Epidermal melanocyte (primary cell): ENCODE results near the gene CEP44.
"Not testable (repeated sequence)": the region's sequence is repeated elsewhere in the genome, so short reads cannot be mapped to it uniquely, and the experiment has no call there.

ENCODE experiments used
- DNase-seq: peaks from one replicate; pipeline ENCODE4 v3.0.0; 2011; ENCODE audit warnings: low spot score; ENCODE audit not compliant: insufficient read length

CEP44 gene

GRCh38 chr4:174320494-174321199 is 36.9 kb downstream of the CEP44 start:
- DNase-seq = no peak

- no peak for DNase-seq
Measured at GRCh38 chr4:174324236-174324635, 40.5 kb downstream of the CEP44 start.

GRCh38 chr4:174324725-174325124 is 41.0 kb downstream of the CEP44 start:
- no peak for DNase-seq

- no peak for DNase-seq
Measured at GRCh38 chr4:174332741-174333493, 49.2 kb downstream of the CEP44 start.

- no peak for DNase-seq
Measured at GRCh38 chr4:174334628-174335027, 50.9 kb downstream of the CEP44 start.

GRCh38 chr4:174340714-174341113 is 57.0 kb downstream of the CEP44 start:
- DNase-seq = no peak

GRCh38 chr4:174349156-174349555 is 65.4 kb downstream of the CEP44 start:
- no peak for DNase-seq

- DNase-seq = no peak
Measured at GRCh38 chr4:174352061-174352819, 68.5 kb downstream of the CEP44 start.

- DNase-seq = no peak
Measured at GRCh38 chr4:174357321-174357720, 73.6 kb downstream of the CEP44 start.

- no peak for DNase-seq
Measured at GRCh38 chr4:174358410-174358809, 74.7 kb downstream of the CEP44 start.

- DNase-seq = no peak
Measured at GRCh38 chr4:174358829-174359228, 75.1 kb downstream of the CEP44 start.

- no peak for DNase-seq
Measured at GRCh38 chr4:174362340-174362739, 78.6 kb downstream of the CEP44 start.

GRCh38 chr4:174363782-174364181 is 80.1 kb downstream of the CEP44 start:
- DNase-seq = not testable (repeated sequence)

- no peak for DNase-seq
Measured at GRCh38 chr4:174365018-174365587, 81.4 kb downstream of the CEP44 start.

- no peak for DNase-seq
Measured at GRCh38 chr4:174369985-174370384, 86.3 kb downstream of the CEP44 start.

- DNase-seq = no peak
Measured at GRCh38 chr4:174373821-174374220, 90.1 kb downstream of the CEP44 start.

- no peak for DNase-seq
Measured at GRCh38 chr4:174375422-174375821, 91.7 kb downstream of the CEP44 start.

- DNase-seq = no peak
Measured at GRCh38 chr4:174377613-174378012, 93.9 kb downstream of the CEP44 start.

- no peak for DNase-seq
Measured at GRCh38 chr4:174378951-174379350, 95.2 kb downstream of the CEP44 start.

GRCh38 chr4:174380206-174380605 is 96.5 kb downstream of the CEP44 start:
- not testable (repeated sequence) for DNase-seq

- no peak for DNase-seq
Measured at GRCh38 chr4:174380699-174381439, 97.2 kb downstream of the CEP44 start.
